ENCODE measurements around the gene MYEF2. TPM values are rescaled to one million over a fixed set of nuclear protein-coding genes. Genes with fewer than 3 reads are reported as not detected.

Gene MYEF2
- total RNA-seq, 2 experiments from 2014 or later = 17.6 to 22.2 TPM

DNA sequence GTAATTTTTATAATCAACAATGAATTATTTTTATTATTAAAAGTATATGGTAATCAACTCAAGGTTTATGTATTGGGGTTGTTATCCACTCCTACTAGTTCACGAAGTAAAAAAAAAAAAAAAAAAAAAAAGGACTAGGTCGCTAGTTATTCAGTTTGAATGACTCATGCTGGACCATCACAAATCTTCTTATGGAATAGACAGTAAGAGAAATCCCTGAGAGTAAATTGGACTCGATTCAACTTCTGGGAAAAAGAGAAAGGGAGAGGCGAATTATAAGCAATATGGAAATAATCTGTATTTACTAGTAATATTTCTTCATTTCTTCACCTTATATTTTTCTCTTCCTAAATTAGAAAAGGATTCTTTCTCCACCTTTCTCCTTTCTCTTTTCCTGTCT, 2.0 kb downstream of the MYEF2 start:
- Mint-ChIP-seq H3K27ac (no peak overlapping the region), H3K4me3 (no peak overlapping the region), H3K9me3 (peaks cover 6% of the 10 kb centered on the region), H3K27me3 (peaks cover 6% of the 10 kb centered on the region), H3K4me1 (peaks cover 17% of the 10 kb centered on the region), H3K36me3 (peaks cover 21% of the 10 kb centered on the region)
- no peak for DNase-seq

DNA sequence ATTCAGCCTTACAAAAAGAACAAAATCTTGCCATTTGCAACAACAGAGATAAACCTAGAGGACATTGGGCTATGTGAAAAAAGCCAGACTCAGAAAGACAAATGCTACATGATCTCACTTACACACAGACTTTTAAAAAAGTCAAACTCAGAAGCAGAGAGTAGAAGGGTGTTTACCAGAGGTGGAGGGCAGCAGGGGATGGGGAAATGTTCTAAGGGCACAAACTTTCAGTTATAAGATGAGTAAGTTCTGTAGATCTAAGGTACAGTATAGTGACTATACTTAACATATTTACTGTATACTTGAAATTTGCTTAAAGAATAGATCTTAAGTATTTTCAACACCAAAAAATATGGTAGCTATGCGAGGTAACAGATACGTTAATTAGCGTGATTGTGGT, 3.0 kb downstream of the MYEF2 start:
- H3K4me3 Mint-ChIP-seq = no peak overlapping the region
- peaks cover 6% of the 10 kb centered on the region for H3K9me3 Mint-ChIP-seq
- no peak overlapping the region for H3K27ac Mint-ChIP-seq
- H3K36me3 Mint-ChIP-seq = peaks cover 24% of the 10 kb centered on the region
- H3K27me3 Mint-ChIP-seq = no peaks in the 10 kb centered on the region
- H3K4me1 Mint-ChIP-seq = peaks cover 17% of the 10 kb centered on the region
- no peak for DNase-seq

- Mint-ChIP-seq H3K4me3 (no peak overlapping the region), H3K36me3 (peaks cover 35% of the 10 kb centered on the region), H3K4me1 (peaks cover 5% of the 10 kb centered on the region), H3K27ac (no peak overlapping the region), H3K27me3 (no peaks in the 10 kb centered on the region), H3K9me3 (peaks cover 6% of the 10 kb centered on the region)
- no peak for DNase-seq
Measured at GRCh38 chr15:48170981-48171380, 7.1 kb downstream of the MYEF2 start.

DNA sequence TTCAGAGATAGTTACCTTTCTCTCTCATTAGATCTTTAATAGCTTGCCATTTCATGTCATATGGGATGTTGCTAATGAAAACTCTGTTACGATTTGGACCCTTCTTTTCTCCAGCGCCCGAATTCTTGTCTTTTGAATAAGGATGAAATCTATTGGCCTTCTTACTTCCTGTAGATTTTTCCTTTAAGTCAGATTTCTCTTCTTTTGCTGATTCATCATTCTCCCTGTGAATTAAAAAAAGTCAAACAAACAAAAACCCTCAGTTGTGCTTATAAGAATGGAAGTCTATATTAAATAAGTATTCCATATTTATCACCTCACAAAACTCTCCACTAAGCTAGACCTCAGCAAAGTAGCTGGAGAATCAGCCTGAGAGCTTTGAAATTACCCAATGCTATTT, 9.5 kb downstream of the MYEF2 start:
- H3K27me3 Mint-ChIP-seq = no peaks in the 10 kb centered on the region
- H3K27ac Mint-ChIP-seq = no peak overlapping the region
- H3K4me1 Mint-ChIP-seq = no peaks in the 10 kb centered on the region
- no peak overlapping the region for H3K4me3 Mint-ChIP-seq
- DNase-seq = no peak
- H3K9me3 Mint-ChIP-seq = peaks cover 6% of the 10 kb centered on the region
- H3K36me3 Mint-ChIP-seq = peaks cover 24% of the 10 kb centered on the region

DNA sequence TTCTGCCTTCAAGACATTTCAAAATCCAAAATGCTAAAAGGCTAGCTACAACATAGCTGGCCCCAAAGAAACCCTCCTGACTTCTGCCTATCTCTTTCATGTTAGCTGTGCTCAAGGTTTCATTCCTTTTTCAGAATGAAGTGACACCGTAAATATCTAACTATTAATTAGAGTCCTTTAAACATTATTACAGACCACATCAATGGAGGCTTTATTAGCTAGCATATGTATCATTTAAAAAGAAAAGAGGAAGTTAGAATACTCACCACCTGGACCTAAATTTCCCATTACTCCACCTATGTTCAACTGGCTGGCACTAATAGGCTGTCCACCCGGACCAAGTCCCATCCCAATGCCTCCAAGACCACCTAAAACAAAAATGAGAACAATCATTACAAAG, 24.6 kb downstream of the MYEF2 start:
- H3K27ac Mint-ChIP-seq = no peak overlapping the region
- H3K9me3 Mint-ChIP-seq = no peaks in the 10 kb centered on the region
- no peaks in the 10 kb centered on the region for H3K27me3 Mint-ChIP-seq
- no peak for DNase-seq
- H3K36me3 Mint-ChIP-seq = peaks cover 26% of the 10 kb centered on the region
- no peaks in the 10 kb centered on the region for H3K4me1 Mint-ChIP-seq
- H3K4me3 Mint-ChIP-seq = no peak overlapping the region

GRCh38 chr15:48149858-48150257, 28.2 kb downstream of the MYEF2 start:
- no peak overlapping the region for H3K27ac Mint-ChIP-seq
- DNase-seq = no peak
- no peak overlapping the region for H3K4me3 Mint-ChIP-seq
- H3K36me3 Mint-ChIP-seq = peaks cover 27% of the 10 kb centered on the region
- peaks cover 2% of the 10 kb centered on the region for H3K4me1 Mint-ChIP-seq
- no peaks in the 10 kb centered on the region for H3K9me3 Mint-ChIP-seq
- H3K27me3 Mint-ChIP-seq = no peaks in the 10 kb centered on the region

- H3K27ac Mint-ChIP-seq = no peak overlapping the region
Measured at GRCh38 chr15:48147358-48147757, 30.7 kb downstream of the MYEF2 start.

DNA sequence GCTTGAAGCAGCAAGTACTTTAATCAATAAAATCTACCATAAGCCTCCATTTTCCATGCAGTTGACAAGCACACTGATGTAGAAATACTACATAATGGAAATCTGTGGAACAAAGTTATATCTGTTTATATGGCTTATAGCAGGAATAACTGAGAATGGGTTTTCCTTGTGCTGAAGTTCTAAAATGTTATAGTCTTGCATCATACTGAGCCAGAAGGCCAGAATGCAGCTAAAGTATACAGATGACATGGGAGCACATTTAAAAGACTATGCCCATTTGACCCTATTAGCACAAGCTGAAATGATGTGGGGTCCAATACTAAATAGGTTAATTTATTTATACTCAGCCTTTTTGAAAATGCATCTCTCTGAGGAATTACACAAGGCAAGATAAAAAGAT, 32.2 kb downstream of the MYEF2 start:
- Mint-ChIP-seq H3K27me3 (no peaks in the 10 kb centered on the region), H3K9me3 (no peaks in the 10 kb centered on the region), H3K27ac (no peak overlapping the region), H3K4me3 (no peak overlapping the region), H3K4me1 (peaks cover 2% of the 10 kb centered on the region), H3K36me3 (peaks cover 22% of the 10 kb centered on the region)
- no peak for DNase-seq

More at GRCh38 chr15:48147358-48147757, 30.7 kb downstream of the MYEF2 start:
- DNase-seq = no peak
- Mint-ChIP-seq H3K4me1 (peaks cover 2% of the 10 kb centered on the region), H3K4me3 (no peak overlapping the region), H3K36me3 (peaks cover 24% of the 10 kb centered on the region), H3K9me3 (no peaks in the 10 kb centered on the region), H3K27me3 (no peaks in the 10 kb centered on the region)

- no peaks in the 10 kb centered on the region for H3K9me3 Mint-ChIP-seq
- no peak overlapping the region for H3K4me3 Mint-ChIP-seq
- H3K4me1 Mint-ChIP-seq = peaks cover 2% of the 10 kb centered on the region
- H3K36me3 Mint-ChIP-seq = peaks cover 20% of the 10 kb centered on the region
- H3K27ac Mint-ChIP-seq = no peak overlapping the region
- no peaks in the 10 kb centered on the region for H3K27me3 Mint-ChIP-seq
- DNase-seq = no peak
Measured at GRCh38 chr15:48144889-48145288, 33.2 kb downstream of the MYEF2 start.

GRCh38 chr15:48143856-48144255, 34.2 kb downstream of the MYEF2 start:
- peaks cover 2% of the 10 kb centered on the region for H3K4me1 Mint-ChIP-seq
- H3K27me3 Mint-ChIP-seq = no peaks in the 10 kb centered on the region
- no peak overlapping the region for H3K4me3 Mint-ChIP-seq
- H3K9me3 Mint-ChIP-seq = no peaks in the 10 kb centered on the region
- DNase-seq = no peak
- no peak overlapping the region for H3K27ac Mint-ChIP-seq
- peaks cover 13% of the 10 kb centered on the region for H3K36me3 Mint-ChIP-seq

- Mint-ChIP-seq H3K9me3 (no peaks in the 10 kb centered on the region), H3K4me3 (no peak overlapping the region), H3K27me3 (peaks cover 8% of the 10 kb centered on the region), H3K36me3 (peaks cover 1% of the 10 kb centered on the region), H3K4me1 (no peaks in the 10 kb centered on the region), H3K27ac (no peak overlapping the region)
- DNase-seq = no peak
Measured at GRCh38 chr15:48132874-48133273, 45.2 kb downstream of the MYEF2 start.

- peaks cover 1% of the 10 kb centered on the region for H3K36me3 Mint-ChIP-seq
- H3K4me1 Mint-ChIP-seq = no peaks in the 10 kb centered on the region
- H3K9me3 Mint-ChIP-seq = no peaks in the 10 kb centered on the region
- H3K27ac Mint-ChIP-seq = no peak overlapping the region
- peaks cover 8% of the 10 kb centered on the region for H3K27me3 Mint-ChIP-seq
- no peak overlapping the region for H3K4me3 Mint-ChIP-seq
- DNase-seq = no peak
Measured at GRCh38 chr15:48131324-48131723, 46.8 kb downstream of the MYEF2 start.

DNA sequence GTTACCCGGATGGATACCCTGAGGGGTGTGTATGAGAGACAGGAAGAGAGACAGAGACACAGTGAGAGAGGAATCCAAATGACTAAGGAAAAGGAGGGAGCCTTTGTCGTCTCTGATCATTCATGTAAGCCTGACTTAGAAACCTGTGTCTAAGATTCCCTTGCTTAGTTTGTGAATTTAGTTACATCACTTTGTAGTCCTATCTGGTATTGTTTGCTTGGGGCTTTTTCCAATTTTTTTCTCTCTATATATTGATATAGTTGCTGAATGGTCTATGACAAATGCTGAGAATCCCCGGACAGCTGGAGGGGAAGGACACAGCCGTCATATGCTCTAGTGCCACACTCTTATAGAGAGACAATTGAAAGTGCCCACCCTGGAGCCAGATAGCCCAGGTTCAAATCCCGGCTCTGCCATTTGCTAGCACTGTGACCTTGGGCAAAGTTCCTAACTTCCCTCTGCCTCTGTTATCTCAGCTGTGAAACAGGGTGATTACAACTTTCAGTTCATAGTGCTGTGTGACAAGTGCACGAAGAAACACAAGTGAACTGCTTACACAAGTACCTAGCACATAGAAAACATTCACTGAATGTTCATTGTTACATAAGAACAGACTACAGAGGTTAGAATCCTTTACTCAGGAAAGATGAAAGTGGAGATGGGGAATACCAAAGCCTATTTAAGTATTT, 51.3 kb downstream of the MYEF2 start:
- H3K9me3 Mint-ChIP-seq = no peaks in the 10 kb centered on the region
- no peaks in the 10 kb centered on the region for H3K36me3 Mint-ChIP-seq
- no peak overlapping the region for H3K27ac Mint-ChIP-seq
- no peaks in the 10 kb centered on the region for H3K4me1 Mint-ChIP-seq
- H3K27me3 Mint-ChIP-seq = peaks cover 8% of the 10 kb centered on the region
- H3K4me3 Mint-ChIP-seq = no peak overlapping the region
- no peak for DNase-seq

DNA sequence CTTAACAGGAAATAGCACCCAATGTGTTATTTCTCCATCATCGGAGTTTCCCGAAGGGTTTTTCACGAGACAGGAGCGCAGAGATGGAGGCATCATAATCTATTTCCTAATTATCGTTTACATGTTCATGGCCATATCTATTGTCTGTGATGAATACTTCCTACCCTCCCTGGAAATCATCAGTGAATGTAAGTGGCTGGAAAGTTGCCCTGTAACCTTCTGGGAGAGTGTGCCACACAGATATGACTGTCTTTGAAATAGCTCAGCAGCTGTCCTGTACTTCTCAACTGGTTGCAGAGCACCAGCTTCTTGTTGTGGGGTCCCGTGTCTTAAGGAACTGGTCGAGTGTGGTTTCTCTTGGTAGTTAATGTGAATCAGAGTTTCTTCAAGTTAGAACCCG, 56.2 kb downstream of the MYEF2 start:
- Mint-ChIP-seq H3K36me3 (no peaks in the 10 kb centered on the region), H3K9me3 (no peaks in the 10 kb centered on the region), H3K4me3 (no peak overlapping the region), H3K27me3 (peaks cover 9% of the 10 kb centered on the region), H3K27ac (no peak overlapping the region), H3K4me1 (no peaks in the 10 kb centered on the region)
- no peak for DNase-seq

- H3K4me1 Mint-ChIP-seq = no peaks in the 10 kb centered on the region
- no peak within 1 kb of the TSS for H3K27ac Mint-ChIP-seq
- no peaks in the 10 kb centered on the region for H3K9me3 Mint-ChIP-seq
- no peak within 1 kb of the TSS for H3K4me3 Mint-ChIP-seq
- H3K36me3 Mint-ChIP-seq = no peaks in the 10 kb centered on the region
- no peak for DNase-seq
- H3K27me3 Mint-ChIP-seq = peaks cover 9% of the 10 kb centered on the region
Measured at GRCh38 chr15:48120745-48121144, 57.4 kb downstream of the MYEF2 start, which contains the start of gene SLC24A5. Gene SLC24A5 (plus strand): TSS chr15:48120990. CDS start chr15:48121045, 55 bp downstream.

GRCh38 chr15:48119277-48119676, 58.8 kb downstream of the MYEF2 start:
- DNase-seq = no peak
- Mint-ChIP-seq H3K36me3 (no peaks in the 10 kb centered on the region), H3K27me3 (peaks cover 16% of the 10 kb centered on the region), H3K27ac (no peak overlapping the region), H3K4me3 (no peak overlapping the region), H3K9me3 (no peaks in the 10 kb centered on the region), H3K4me1 (no peaks in the 10 kb centered on the region)

All from activated naive CD8-positive, alpha-beta T cell treated with anti-CD3 and anti-CD28 coated beads for 36 hours (primary cell).